Vagina (tissue), 2 donors: ENCODE data around the gene CLTB. TPM values are rescaled to one million over a fixed set of nuclear protein-coding genes. Genes with fewer than 3 reads are reported as not detected.

ENCODE experiments used
- DNase-seq, 2 donors: peaks; one replicate each; pipeline ENCODE4 v3.0.0-alpha.2; 2017; ENCODE audit errors: extremely low spot score in 2 of 2
- H3K27ac ChIP-seq: fragments of 200-600 bp; sonication (generic); one replicate; pipeline ENCODE4 v1.5.1; 2019
- H3K27me3 ChIP-seq: fragments of 200-600 bp; sonication (generic); one replicate; pipeline ENCODE4 v1.5.1; 2019
- H3K36me3 ChIP-seq, 2 donors: fragments of 200-600 bp; sonication (generic); one replicate each; pipeline ENCODE4 v1.5.1; 2017 to 2019
- H3K4me1 ChIP-seq: fragments of 200-600 bp; sonication (generic); one replicate; pipeline ENCODE4 v1.5.1; 2019
- H3K4me3 ChIP-seq, 2 donors: fragments of 200-600 bp; sonication (generic); 1 replicate in 1 of 2; 2 replicates in 1 of 2; pipeline ENCODE4 v1.5.1; 2016 to 2019
- H3K9me3 ChIP-seq: fragments of 200-600 bp; sonication (generic); one replicate; pipeline ENCODE4 v1.5.1; 2019
- CTCF ChIP-seq, 3 experiments: fragments of 450-650 bp in 2 of 3; fragments of 200-600 bp in 1 of 3; sonication (generic) in 1 of 3; IDR thresholded peaks; one replicate each; pipeline ENCODE4 v1.5.1; 2017 to 2019; ENCODE audit warnings: antibody characterized with exemption in 3 of 3, mild to moderate bottlenecking in 2 of 3, moderate library complexity in 2 of 3
- POLR2A ChIP-seq, 2 donors: fragments of 450-650 bp; IDR thresholded peaks; one replicate each; pipeline ENCODE4 v1.6.1; 2017; ENCODE audit warnings: antibody characterized with exemption in 2 of 2, mild to moderate bottlenecking in 2 of 2, moderate library complexity in 2 of 2
- POLR2AphosphoS5 ChIP-seq, 2 donors: sonication (generic); formaldehyde crosslinking; IDR thresholded peaks; one replicate each; pipeline ENCODE4 v1.9.0; 2017; ENCODE audit warnings: antibody characterized with exemption in 2 of 2, mild to moderate bottlenecking in 2 of 2, low read depth in 1 of 2; ENCODE audit not compliant: insufficient read depth in 1 of 2
- intact Hi-C: fragments of 100-400 bp; cut with DNase I; formaldehyde crosslinking; loops from one replicate; pipeline ENCODE4 v1.15.1; 2023
- total RNA-seq: library from RNA; depleted of rRNA; stranded (reverse); fragments of >200 nt; gene quantifications from one replicate; pipeline ENCODE4 v1.2.3, GENCODE V29; 2016

The CLTB gene
- total RNA-seq, 1 donor from 2014 or later: 254 TPM

- no peak for TF ChIP-seq POLR2A (IDR thresholded peaks at IDR 0.05)
- no peak for TF ChIP-seq CTCF (IDR thresholded peaks at IDR 0.05)
- no peak for TF ChIP-seq POLR2AphosphoS5 (IDR thresholded peaks at IDR 0.05; ENCODE audit: insufficient read depth in 1 of 2, low read depth in 1 of 2)
- Histone ChIP-seq H3K4me1 (peaks cover 25% of the 10 kb centered on the region), H3K4me3 (no peak overlapping the region), H3K36me3 (peaks cover 0 to 39% of the 10 kb centered on the region in 2 donors), H3K9me3 (no peaks in the 10 kb centered on the region), H3K27ac (no peak overlapping the region), H3K27me3 (no peaks in the 10 kb centered on the region)
- no peak for DNase-seq
- intact Hi-C loops: no loop called here
Observed at GRCh38 chr5:176384991-176385390, 31.3 kb downstream of the CLTB start.

- Histone ChIP-seq H3K4me1 (peaks cover 20% of the 10 kb centered on the region), H3K27me3 (no peaks in the 10 kb centered on the region), H3K27ac (no peak overlapping the region), H3K9me3 (no peaks in the 10 kb centered on the region), H3K4me3 (no peak overlapping the region), H3K36me3 (peaks cover 0 to 39% of the 10 kb centered on the region in 2 donors)
- DNase-seq: no peak
- TF ChIP-seq POLR2AphosphoS5 (IDR thresholded peaks at IDR 0.05; ENCODE audit: insufficient read depth in 1 of 2, low read depth in 1 of 2) (no peak), CTCF (IDR thresholded peaks at IDR 0.05) (no peak), POLR2A (IDR thresholded peaks at IDR 0.05) (no peak)
- intact Hi-C loops: no loop called here
Observed at GRCh38 chr5:176384366-176384930, 31.9 kb downstream of the CLTB start.

- Histone ChIP-seq H3K27me3 (no peaks in the 10 kb centered on the region), H3K4me3 (no peak overlapping the region), H3K9me3 (no peaks in the 10 kb centered on the region), H3K4me1 (peaks cover 17% of the 10 kb centered on the region), H3K27ac (no peak overlapping the region), H3K36me3 (peaks cover 0 to 39% of the 10 kb centered on the region in 2 donors)
- no peak for DNase-seq
- intact Hi-C loops: no loop called here
- TF ChIP-seq CTCF (IDR thresholded peaks at IDR 0.05): no peak
- TF ChIP-seq POLR2AphosphoS5 (IDR thresholded peaks at IDR 0.05; ENCODE audit: insufficient read depth in 1 of 2, low read depth in 1 of 2): no peak
- no peak for TF ChIP-seq POLR2A (IDR thresholded peaks at IDR 0.05)
Observed at GRCh38 chr5:176383961-176384360, 32.4 kb downstream of the CLTB start.

GRCh38 chr5:176383248-176383905, 33.0 kb downstream of the CLTB start:
- Histone ChIP-seq H3K9me3 (no peaks in the 10 kb centered on the region), H3K4me3 (no peak overlapping the region), H3K4me1 (peaks cover 17% of the 10 kb centered on the region), H3K27me3 (no peaks in the 10 kb centered on the region), H3K27ac (no peak overlapping the region), H3K36me3 (peaks cover 0 to 39% of the 10 kb centered on the region in 2 donors)
- intact Hi-C loops: no loop called here
- TF ChIP-seq POLR2AphosphoS5 (IDR thresholded peaks at IDR 0.05; ENCODE audit: insufficient read depth in 1 of 2, low read depth in 1 of 2): no peak
- no peak for TF ChIP-seq POLR2A (IDR thresholded peaks at IDR 0.05)
- TF ChIP-seq CTCF (IDR thresholded peaks at IDR 0.05): no peak
- no peak for DNase-seq

- DNase-seq: no peak
- intact Hi-C loops: no loop called here
Observed at GRCh38 chr5:176382721-176383120, 33.6 kb downstream of the CLTB start.

More at GRCh38 chr5:176382721-176383120, 33.6 kb downstream of the CLTB start:
- TF ChIP-seq POLR2AphosphoS5 (IDR thresholded peaks at IDR 0.05; ENCODE audit: insufficient read depth in 1 of 2, low read depth in 1 of 2) (no peak), CTCF (IDR thresholded peaks at IDR 0.05) (no peak), POLR2A (IDR thresholded peaks at IDR 0.05) (no peak)
- Histone ChIP-seq H3K4me1 (peaks cover 13% of the 10 kb centered on the region), H3K4me3 (no peak overlapping the region), H3K36me3 (peaks cover 0 to 39% of the 10 kb centered on the region in 2 donors), H3K27ac (no peak overlapping the region), H3K27me3 (no peaks in the 10 kb centered on the region), H3K9me3 (no peaks in the 10 kb centered on the region)
